GM13977 (cell line): ENCODE results near the gene CSF3.
A peak's percentile ranks its signal among the peaks of the same experiment; 100 is the strongest.

ENCODE experiments used
- DNase-seq: peaks from one replicate; pipeline ENCODE4 v3.0.0; 2012; ENCODE audit warnings: low spot score
- CTCF ChIP-seq: IDR thresholded peaks from 2 replicates; pipeline ENCODE4 v1.5.1; 2012; ENCODE audit warnings: mild to moderate bottlenecking, control low read depth; ENCODE audit not compliant: insufficient read depth; ENCODE audit errors: extremely low read depth, missing control alignments
- in situ Hi-C: fragments of 300-500 bp; cut with MboI; formaldehyde crosslinking; loops from one replicate; pipeline ENCODE4 v1.12.0; 2022; ENCODE audit warnings: low sequenced_read_pairs, low pct_unique_long_range_greater_than_20kb, mixed read lengths, inconsistent platforms; ENCODE audit not compliant: unreplicated experiment

CSF3 gene

DNA sequence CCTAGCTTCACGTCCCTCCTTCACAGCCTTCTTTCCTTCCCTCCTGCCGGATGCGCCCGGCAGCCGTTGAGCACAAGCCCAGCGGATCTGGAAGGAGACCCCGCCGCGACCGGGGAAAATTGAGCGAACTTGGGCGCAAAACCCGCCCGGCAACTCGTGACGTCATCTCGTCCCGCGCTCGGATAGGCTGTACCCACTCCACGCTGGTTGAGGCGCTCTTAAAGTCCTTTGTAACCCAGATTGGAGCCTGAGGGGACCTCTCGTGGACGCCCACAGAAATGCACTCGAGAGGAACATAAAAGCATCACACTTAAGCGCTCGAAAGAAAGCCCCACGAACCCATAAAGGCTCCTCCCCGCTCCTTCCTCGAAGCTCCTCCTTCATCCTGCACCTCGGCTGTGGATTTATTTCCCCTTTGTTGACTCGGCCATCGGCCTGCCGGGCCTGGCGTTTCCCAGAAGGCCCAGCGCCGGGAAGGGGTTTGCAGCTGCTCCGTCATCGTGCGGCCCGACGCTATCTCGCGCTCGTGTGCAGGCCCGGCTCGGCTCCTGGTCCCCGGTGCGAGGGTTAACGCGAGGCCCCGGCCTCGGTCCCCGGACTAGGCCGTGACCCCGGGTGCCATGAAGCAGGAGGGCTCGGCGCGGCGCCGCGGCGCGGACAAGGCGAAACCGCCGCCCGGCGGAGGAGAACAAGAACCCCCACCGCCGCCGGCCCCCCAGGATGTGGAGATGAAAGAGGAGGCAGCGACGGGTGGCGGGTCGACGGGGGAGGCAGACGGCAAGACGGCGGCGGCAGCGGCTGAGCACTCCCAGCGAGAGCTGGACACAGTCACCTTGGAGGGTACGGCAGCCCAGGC lies 34.7 kb upstream of the CSF3 start, which contains the start of gene PSMD3:
TSS of gene PSMD3 (plus strand) at position 457 of the 856 bp plus-strand sequence. CDS start at position 621, 164 bp downstream.
- in situ Hi-C loops: no loop called here
- peak; percentile 70 for TF ChIP-seq CTCF
- peak; percentile 97 for DNase-seq

- TF ChIP-seq CTCF: no peak
- no peak for DNase-seq
- in situ Hi-C loops: no loop called here
Observed at GRCh38 chr17:39981207-39981741, 34.0 kb upstream of the CSF3 start.

DNA sequence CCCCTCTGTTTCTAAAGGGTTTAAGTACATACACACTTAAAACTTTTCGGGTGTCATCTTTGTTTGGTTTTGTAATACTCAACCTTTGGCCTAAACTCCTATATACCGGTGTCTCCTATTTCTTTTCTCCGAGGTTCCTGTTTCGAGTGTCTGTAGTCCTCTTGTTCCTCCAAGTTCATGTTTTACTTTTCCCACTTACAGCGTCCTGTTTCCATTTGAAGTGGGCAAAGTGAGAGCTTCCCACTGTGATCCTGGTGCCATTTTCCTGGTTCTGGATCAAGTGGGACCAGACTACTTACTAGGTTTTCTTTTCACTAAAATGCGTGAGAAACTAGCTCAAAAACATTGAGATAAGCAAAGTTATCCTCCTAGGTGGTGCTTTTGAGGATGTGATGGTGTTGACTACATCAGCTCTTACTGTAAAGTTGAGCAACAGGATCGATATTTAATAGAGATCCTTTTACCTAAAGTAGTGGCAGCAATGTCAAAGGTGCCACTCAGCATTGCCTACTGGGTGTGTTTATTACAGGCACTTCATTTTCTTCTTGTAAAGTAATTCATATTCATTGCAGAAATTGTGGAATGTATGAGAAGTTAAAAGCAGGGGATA lies 33.4 kb upstream of the CSF3 start:
- no peak for TF ChIP-seq CTCF
- DNase-seq: no peak
- in situ Hi-C loops: no loop called here

DNA sequence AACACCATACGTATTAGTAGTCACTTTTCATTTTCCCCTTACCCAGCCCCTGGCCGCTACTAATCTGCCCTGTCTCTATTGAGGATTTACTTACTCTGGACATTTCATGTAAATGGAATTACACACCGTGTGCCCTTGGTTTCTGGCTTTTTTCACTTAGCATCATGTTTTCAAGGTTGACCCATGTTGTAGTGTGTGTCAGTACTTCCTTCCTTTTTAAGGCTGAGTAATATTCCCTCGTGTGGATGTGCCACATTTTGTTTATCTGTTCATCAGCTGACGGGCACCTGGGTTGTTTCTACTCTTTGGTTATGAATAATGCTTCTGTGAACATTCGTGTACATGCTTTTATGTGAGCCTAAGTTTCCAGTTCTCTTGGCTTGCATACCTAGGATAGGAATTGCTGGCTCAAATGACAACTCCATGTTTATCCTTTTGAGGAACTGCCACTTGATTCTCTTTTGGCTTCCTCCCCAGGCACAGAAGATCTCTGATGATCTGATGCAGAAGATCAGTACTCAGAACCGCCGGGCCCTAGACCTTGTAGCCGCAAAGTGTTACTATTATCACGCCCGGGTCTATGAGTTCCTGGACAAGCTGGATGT lies 26.9 kb upstream of the CSF3 start:
- in situ Hi-C loops: no loop called here
- no peak for TF ChIP-seq CTCF

DNA sequence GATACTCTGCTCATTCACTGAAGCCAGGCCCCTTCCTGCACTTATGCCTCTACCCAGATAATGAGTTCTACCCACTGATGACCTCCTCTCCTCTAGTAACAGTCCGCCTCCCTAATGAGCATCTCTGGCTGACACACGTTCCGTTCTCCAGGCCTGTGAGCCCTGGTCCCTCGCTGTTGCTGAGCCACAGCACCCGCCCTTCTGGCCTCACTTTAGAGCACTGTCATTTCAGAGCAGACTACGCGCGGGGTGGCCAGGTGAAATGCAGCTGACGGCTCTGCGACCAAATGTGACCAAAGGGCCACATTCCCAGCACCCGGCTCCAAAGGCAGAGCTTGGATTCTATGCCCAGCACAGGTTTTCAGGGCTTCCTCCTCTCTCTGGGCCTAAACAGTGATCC lies 20.8 kb upstream of the CSF3 start:
- no peak for DNase-seq
- no peak for TF ChIP-seq CTCF
- in situ Hi-C loops: no loop called here

More for the DNA sequence above, 26.9 kb upstream of the CSF3 start:
- no peak for DNase-seq

DNA sequence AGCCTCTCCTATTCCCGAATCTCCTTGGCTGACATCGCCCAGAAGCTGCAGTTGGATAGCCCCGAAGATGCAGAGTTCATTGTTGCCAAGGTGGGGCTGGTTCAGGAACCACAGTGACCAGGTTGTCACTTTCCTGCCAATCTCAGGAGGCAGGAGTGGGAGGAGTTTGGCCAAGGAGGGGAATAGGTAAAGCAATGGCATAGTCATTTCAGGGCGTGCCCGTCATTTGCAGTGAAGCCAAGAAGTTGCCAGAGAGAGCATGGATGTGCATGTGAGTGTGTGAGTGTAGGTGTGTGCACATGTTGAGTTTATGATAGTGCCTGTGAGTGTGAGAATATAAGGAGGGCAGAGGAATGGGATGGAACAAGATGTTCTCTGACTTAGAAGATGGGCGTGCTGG lies 19.8 kb upstream of the CSF3 start:
- no peak for DNase-seq
- no peak for TF ChIP-seq CTCF
- in situ Hi-C loops: no loop called here
